ENCODE results near the gene COL6A3.

Gene COL6A3

DNA sequence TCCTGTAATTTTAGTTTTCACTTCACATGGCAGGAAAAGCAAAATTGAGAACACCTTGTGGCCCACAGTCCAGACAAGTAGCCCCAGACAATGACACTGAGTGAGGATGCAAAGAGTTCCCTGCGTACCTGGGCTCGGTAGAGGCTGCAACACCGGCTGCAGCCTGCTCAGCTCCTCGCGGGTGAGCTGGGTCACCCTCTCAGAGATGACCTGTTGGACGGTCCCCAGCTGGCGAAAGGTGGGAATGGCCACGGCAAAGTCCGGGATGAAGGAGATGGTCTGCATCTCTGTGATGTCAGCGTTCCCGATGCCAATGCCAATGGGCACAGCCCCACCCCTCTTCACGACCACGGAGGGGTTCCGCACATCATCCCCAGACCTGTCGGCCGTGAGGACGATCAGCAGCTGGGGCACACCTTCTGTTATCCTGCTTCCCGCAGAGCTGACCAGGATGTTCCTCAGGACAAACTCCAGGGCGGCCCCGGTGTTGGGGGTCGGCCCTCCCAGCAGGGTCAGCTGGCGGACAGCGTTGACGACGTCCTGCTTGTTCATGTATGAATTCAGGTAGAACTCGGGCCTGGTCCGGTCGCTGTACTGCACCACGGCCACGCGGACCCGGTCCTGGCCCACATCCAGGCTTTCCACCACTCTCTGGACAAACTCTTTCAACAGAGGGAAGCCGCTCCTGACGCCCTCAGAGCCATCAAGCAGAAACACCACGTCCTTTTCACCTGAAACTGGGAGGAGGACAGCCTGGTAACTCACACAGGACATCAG is 39.5 kb downstream of the COL6A3 start:
- no peaks in the 10 kb centered on the region for H3K36me3 ChIP-seq (ENCODE audit: control insufficient read depth in 2 of 2, insufficient read depth in 1 of 2, low read length in 2 of 2)
- no peaks in the 10 kb centered on the region for H3K9me3 ChIP-seq (ENCODE audit: control insufficient read depth, insufficient read depth, low read depth, low read length)
- POLR2A ChIA-PET = no interaction called here
- H3K4me3 ChIP-seq (ENCODE audit: low read depth, low read length) = no peak overlapping the region
- TF ChIP-seq ZNF521 (tag by site-specific recombination; IDR thresholded peaks at IDR 0.05) = no peak
- TF ChIP-seq ZNF175 (tag by site-specific recombination; IDR thresholded peaks at IDR 0.05) = no peak
- no peak for TF ChIP-seq ZNF596 (tag by site-specific recombination; IDR thresholded peaks at IDR 0.05)
- TF ChIP-seq ZNF677 (tag by site-specific recombination; IDR thresholded peaks at IDR 0.05) = no peak
- no peak for TF ChIP-seq ZNF510 (tag by site-specific recombination; IDR thresholded peaks at IDR 0.05; ENCODE audit: insufficient replicate concordance)
- no peak for TF ChIP-seq FEZF1 (tag by site-specific recombination; IDR thresholded peaks at IDR 0.05)
- TF ChIP-seq, protein P1, sequence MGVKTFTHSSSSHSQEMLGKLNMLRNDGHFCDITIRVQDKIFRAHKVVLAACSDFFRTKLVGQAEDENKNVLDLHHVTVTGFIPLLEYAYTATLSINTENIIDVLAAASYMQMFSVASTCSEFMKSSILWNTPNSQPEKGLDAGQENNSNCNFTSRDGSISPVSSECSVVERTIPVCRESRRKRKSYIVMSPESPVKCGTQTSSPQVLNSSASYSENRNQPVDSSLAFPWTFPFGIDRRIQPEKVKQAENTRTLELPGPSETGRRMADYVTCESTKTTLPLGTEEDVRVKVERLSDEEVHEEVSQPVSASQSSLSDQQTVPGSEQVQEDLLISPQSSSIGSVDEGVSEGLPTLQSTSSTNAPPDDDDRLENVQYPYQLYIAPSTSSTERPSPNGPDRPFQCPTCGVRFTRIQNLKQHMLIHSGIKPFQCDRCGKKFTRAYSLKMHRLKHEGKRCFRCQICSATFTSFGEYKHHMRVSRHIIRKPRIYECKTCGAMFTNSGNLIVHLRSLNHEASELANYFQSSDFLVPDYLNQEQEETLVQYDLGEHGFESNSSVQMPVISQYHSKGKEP (tag by site-specific recombination; IDR thresholded peaks at IDR 0.05) = no peak
- TF ChIP-seq, protein P2, sequence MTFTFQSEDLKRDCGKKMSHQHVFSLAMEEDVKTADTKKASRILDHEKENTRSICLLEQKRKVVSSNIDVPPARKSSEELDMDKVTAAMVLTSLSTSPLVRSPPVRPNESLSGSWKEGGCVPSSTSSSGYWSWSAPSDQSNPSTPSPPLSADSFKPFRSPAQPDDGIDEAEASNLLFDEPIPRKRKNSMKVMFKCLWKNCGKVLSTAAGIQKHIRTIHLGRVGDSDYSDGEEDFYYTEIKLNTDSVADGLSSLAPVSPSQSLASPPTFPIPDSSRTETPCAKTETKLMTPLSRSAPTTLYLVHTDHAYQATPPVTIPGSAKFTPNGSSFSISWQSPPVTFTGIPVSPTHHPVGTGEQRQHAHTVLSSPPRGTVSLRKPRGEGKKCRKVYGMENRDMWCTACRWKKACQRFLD (tag by site-specific recombination; IDR thresholded peaks at IDR 0.05) = no peak
- no peak for TF ChIP-seq TRIM28 (IDR thresholded peaks at IDR 0.05; ENCODE audit: borderline replicate concordance, low read length)
- TF ChIP-seq ZNF777 (tag by site-specific recombination; IDR thresholded peaks at IDR 0.05; ENCODE audit: borderline replicate concordance) = no peak
- no peak for TF ChIP-seq ZBTB21 (tag by site-specific recombination; IDR thresholded peaks at IDR 0.05)
- TF ChIP-seq ZNF37A (tag by site-specific recombination; IDR thresholded peaks at IDR 0.05) = no peak
- TF ChIP-seq YY2 (tag by site-specific recombination; IDR thresholded peaks at IDR 0.05) = no peak
- TF ChIP-seq ZXDB (tag by site-specific recombination; IDR thresholded peaks at IDR 0.05) = no peak
- H3K27ac ChIP-seq (ENCODE audit: extremely low read depth, low read depth, low read length) = no peak overlapping the region
- CTCF ChIA-PET = interaction anchor here (1.0 kb wide), 1 partner anchor 9 kb away, joined by 3 read pairs; no protein-coding TSS in a partner anchor
- no peaks in the 10 kb centered on the region for H3K4me1 ChIP-seq (ENCODE audit: control insufficient read depth, insufficient read depth, low read length)

- no peak overlapping the region for H3K4me3 ChIP-seq (ENCODE audit: low read depth, low read length)
- ChIA-PET CTCF (interaction anchor here (1.0 kb wide), 1 partner anchor 9 kb away, joined by 4 read pairs; no protein-coding TSS in a partner anchor), POLR2A (no interaction called here)
- H3K36me3 ChIP-seq (ENCODE audit: control insufficient read depth in 2 of 2, insufficient read depth in 1 of 2, low read length in 2 of 2) = no peaks in the 10 kb centered on the region
- no peak overlapping the region for H3K27ac ChIP-seq (ENCODE audit: extremely low read depth, low read depth, low read length)
- no peaks in the 10 kb centered on the region for H3K4me1 ChIP-seq (ENCODE audit: control insufficient read depth, insufficient read depth, low read length)
- TF ChIP-seq, protein P3, sequence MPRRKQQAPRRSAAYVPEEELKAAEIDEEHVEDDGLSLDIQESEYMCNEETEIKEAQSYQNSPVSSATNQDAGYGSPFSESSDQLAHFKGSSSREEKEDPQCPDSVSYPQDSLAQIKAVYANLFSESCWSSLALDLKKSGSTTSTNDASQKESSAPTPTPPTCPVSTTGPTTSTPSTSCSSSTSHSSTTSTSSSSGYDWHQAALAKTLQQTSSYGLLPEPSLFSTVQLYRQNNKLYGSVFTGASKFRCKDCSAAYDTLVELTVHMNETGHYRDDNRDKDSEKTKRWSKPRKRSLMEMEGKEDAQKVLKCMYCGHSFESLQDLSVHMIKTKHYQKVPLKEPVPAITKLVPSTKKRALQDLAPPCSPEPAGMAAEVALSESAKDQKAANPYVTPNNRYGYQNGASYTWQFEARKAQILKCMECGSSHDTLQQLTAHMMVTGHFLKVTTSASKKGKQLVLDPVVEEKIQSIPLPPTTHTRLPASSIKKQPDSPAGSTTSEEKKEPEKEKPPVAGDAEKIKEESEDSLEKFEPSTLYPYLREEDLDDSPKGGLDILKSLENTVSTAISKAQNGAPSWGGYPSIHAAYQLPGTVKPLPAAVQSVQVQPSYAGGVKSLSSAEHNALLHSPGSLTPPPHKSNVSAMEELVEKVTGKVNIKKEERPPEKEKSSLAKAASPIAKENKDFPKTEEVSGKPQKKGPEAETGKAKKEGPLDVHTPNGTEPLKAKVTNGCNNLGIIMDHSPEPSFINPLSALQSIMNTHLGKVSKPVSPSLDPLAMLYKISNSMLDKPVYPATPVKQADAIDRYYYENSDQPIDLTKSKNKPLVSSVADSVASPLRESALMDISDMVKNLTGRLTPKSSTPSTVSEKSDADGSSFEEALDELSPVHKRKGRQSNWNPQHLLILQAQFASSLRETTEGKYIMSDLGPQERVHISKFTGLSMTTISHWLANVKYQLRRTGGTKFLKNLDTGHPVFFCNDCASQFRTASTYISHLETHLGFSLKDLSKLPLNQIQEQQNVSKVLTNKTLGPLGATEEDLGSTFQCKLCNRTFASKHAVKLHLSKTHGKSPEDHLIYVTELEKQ (tag by site-specific recombination; IDR thresholded peaks at IDR 0.05; ENCODE audit: borderline replicate concordance) = no peak
- TF ChIP-seq, protein P4, sequence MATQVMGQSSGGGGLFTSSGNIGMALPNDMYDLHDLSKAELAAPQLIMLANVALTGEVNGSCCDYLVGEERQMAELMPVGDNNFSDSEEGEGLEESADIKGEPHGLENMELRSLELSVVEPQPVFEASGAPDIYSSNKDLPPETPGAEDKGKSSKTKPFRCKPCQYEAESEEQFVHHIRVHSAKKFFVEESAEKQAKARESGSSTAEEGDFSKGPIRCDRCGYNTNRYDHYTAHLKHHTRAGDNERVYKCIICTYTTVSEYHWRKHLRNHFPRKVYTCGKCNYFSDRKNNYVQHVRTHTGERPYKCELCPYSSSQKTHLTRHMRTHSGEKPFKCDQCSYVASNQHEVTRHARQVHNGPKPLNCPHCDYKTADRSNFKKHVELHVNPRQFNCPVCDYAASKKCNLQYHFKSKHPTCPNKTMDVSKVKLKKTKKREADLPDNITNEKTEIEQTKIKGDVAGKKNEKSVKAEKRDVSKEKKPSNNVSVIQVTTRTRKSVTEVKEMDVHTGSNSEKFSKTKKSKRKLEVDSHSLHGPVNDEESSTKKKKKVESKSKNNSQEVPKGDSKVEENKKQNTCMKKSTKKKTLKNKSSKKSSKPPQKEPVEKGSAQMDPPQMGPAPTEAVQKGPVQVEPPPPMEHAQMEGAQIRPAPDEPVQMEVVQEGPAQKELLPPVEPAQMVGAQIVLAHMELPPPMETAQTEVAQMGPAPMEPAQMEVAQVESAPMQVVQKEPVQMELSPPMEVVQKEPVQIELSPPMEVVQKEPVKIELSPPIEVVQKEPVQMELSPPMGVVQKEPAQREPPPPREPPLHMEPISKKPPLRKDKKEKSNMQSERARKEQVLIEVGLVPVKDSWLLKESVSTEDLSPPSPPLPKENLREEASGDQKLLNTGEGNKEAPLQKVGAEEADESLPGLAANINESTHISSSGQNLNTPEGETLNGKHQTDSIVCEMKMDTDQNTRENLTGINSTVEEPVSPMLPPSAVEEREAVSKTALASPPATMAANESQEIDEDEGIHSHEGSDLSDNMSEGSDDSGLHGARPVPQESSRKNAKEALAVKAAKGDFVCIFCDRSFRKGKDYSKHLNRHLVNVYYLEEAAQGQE (tag by site-specific recombination; IDR thresholded peaks at IDR 0.05) = no peak
- TF ChIP-seq MYNN (tag by site-specific recombination; IDR thresholded peaks at IDR 0.05; ENCODE audit: borderline replicate concordance) (no peak), ZBTB48 (tag by site-specific recombination; IDR thresholded peaks at IDR 0.05) (no peak), ZNF747 (tag by site-specific recombination; IDR thresholded peaks at IDR 0.05) (no peak), GLI4 (tag by site-specific recombination; IDR thresholded peaks at IDR 0.05) (no peak), ZNF350 (tag by site-specific recombination; IDR thresholded peaks at IDR 0.05) (no peak)
- TF ChIP-seq, protein P5, sequence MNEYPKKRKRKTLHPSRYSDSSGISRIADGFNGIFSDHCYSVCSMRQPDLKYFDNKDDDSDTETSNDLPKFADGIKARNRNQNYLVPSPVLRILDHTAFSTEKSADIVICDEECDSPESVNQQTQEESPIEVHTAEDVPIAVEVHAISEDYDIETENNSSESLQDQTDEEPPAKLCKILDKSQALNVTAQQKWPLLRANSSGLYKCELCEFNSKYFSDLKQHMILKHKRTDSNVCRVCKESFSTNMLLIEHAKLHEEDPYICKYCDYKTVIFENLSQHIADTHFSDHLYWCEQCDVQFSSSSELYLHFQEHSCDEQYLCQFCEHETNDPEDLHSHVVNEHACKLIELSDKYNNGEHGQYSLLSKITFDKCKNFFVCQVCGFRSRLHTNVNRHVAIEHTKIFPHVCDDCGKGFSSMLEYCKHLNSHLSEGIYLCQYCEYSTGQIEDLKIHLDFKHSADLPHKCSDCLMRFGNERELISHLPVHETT (tag by site-specific recombination; IDR thresholded peaks at IDR 0.05) = no peak
- no peaks in the 10 kb centered on the region for H3K9me3 ChIP-seq (ENCODE audit: control insufficient read depth, insufficient read depth, low read depth, low read length)
Observed at GRCh38 chr2:237371856-237372255, 42.1 kb downstream of the COL6A3 start.
